Measurements from ENCODE around the gene EHD1.

DNA sequence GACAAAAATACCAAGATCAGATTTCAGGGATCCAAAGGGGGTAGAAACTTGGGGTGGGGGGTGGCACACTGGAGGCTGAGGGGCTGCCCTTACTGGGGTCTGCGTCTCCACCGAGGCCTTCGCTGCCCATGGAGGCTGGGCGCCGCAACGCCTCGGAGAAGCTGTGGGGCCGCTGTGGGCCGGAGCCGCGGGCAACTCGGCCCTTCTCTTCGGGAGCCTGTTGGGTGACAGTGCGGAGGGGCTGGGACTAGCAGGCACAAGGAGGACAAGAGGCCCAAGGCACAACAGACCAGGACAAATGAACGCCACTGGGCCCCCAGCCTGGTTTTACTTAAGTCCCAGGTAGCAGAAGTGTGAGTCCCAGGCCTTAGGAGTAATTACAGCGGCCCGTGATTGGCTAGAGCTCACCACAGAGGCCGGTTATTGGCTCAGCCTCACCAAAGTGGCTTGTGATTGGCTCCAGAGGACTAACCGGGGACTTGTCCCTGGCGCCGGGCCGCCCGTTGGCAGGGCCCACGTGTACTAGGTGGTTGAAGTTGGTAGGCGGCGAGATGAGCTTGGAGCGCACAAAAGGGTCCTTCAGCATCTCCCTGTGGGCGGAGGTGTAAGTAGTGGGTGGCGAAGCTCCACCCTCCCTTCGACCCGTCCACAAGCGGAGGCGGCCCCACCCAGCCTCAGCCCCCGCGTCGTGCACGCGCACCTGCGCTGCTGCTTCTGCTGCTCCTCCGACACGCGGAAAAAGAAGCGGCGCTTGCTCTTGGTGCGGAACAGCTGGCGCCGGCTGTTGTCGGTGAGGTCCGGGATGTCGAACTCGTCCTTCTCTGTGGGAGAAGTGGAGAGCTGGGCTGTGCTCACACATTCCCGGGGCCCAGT is 51.6 kb downstream of the EHD1 start:
- TF ChIP-seq, protein P1, sequence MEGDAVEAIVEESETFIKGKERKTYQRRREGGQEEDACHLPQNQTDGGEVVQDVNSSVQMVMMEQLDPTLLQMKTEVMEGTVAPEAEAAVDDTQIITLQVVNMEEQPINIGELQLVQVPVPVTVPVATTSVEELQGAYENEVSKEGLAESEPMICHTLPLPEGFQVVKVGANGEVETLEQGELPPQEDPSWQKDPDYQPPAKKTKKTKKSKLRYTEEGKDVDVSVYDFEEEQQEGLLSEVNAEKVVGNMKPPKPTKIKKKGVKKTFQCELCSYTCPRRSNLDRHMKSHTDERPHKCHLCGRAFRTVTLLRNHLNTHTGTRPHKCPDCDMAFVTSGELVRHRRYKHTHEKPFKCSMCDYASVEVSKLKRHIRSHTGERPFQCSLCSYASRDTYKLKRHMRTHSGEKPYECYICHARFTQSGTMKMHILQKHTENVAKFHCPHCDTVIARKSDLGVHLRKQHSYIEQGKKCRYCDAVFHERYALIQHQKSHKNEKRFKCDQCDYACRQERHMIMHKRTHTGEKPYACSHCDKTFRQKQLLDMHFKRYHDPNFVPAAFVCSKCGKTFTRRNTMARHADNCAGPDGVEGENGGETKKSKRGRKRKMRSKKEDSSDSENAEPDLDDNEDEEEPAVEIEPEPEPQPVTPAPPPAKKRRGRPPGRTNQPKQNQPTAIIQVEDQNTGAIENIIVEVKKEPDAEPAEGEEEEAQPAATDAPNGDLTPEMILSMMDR (conservative IDR thresholded peaks at IDR 0.05; ENCODE audit: low read length), result no peak
- TF ChIP-seq EZH2phosphoT487 (IDR thresholded peaks at IDR 0.05; ENCODE audit: borderline replicate concordance), result no peak
